Measurements from ENCODE around the gene NARF. TPM values are rescaled to one million over a fixed set of nuclear protein-coding genes. Genes with fewer than 3 reads are reported as not detected.
A peak's percentile ranks its signal among the peaks of the same experiment; 100 is the strongest.

The NARF gene
- total RNA-seq (103 and 104 TPM in 2 replicates), polyA plus RNA-seq (92.4 and 97.0 TPM in 2 replicates), polyA minus RNA-seq (52.8 and 64.3 TPM in 2 replicates)
- total RNA-seq (2013), result 38.1 TPM

DNA sequence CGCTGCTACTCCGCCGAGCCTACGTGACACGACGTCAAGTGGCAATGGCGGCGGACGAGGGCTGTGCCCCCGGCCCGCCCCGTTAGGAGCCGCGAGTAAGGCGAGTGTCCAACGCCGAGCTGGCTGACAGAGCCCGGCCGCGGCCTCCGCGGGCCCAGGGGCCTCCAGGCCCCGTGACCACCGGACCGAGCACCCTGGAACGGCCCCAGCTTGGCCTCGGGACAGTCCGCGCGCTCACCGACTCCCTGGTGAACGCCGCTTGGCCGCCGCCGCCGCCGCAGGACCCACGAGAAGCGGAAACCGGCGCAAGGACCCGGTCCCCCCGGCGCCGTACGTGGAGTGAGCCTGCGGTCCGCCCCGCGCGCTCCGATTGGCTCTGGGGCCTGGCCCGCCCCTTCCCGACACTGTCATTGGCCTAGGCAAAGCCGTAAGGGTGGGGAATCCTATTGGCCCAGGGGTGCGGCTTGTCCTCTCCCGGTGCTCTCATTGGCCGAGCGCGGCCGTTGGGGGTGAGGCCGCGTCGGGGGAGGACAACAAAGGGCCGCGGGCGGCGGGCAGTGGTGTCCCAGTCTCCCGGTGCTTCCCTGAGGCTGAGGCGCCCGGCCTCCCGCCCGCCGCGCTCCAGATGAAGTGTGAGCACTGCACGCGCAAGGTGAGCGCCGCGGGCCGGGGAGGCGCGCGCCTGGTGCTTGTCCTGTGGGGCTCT lies at the start of gene NARF:
TSS of gene NARF (plus strand) at position 563 of the 706 bp plus-strand sequence. CDS start at position 626, 63 bp downstream.
- peaks cover 0 to 4% (median 0%) of the 10 kb centered on the region in 3 donors for H3K9me3 ChIP-seq (ENCODE audit: control extremely low read depth in 1 of 3, control insufficient read depth in 2 of 3, insufficient read depth in 1 of 3, low read length in 2 of 3)
- peaks cover 4 to 27% of the 10 kb centered on the region in 2 experiments for H3K36me3 ChIP-seq (replicated peaks in 1 of 2; ENCODE audit: control extremely low read depth in 1 of 2, control insufficient read depth in 1 of 2, extremely low read depth in 1 of 2, insufficient read depth in 2 of 2, low read length in 1 of 2)
- H3K4me3 Mint-ChIP-seq, result peak within 1 kb of the TSS; percentile 81
- H3K4me2 ChIP-seq (replicated peaks; ENCODE audit: low read depth, low read length, poor library complexity, severe bottlenecking), result peak within 1 kb of the TSS; percentile 82
- H3K27ac ChIP-seq (ENCODE audit: low read length in 2 of 2), result peak within 1 kb of the TSS; percentile 91 to 99
- no peaks in the 10 kb centered on the region for H3K9me3 Mint-ChIP-seq (ENCODE audit: insufficient read depth)
- H3K4me3 ChIP-seq (ENCODE audit: control extremely low read depth in 1 of 5, extremely low read depth in 1 of 5, insufficient read depth in 1 of 5, low read depth in 2 of 5, low read length in 4 of 5), result peak within 1 kb of the TSS; percentile 53 to 82 (median 74)
- peaks cover 48% of the 10 kb centered on the region for H3K79me2 ChIP-seq (ENCODE audit: control insufficient read depth, insufficient read depth, low read length)
- peak; percentile 97 for DNase-seq
- ChIA-PET CTCF (interaction anchor here (1.0 to 2.1 kb wide), 2 partner anchors 9 to 51 kb away, joined by 3 to 8 read pairs; no protein-coding TSS in a partner anchor), POLR2A (interaction anchor here (1.7 to 2.9 kb wide), 2 partner anchors 9 to 61 kb away, joined by 5 to 24 read pairs; partner anchors contain the start of gene FOXK2)
- H2AFZ ChIP-seq (ENCODE audit: insufficient read depth, low read depth, low read length, poor library complexity, severe bottlenecking), result peak within 1 kb of the TSS; percentile 68
- peak within 1 kb of the TSS; percentile 97 for H3K9ac ChIP-seq (ENCODE audit: low read length)
- peaks cover 13 to 19% of the 10 kb centered on the region in 2 donors for H3K4me1 ChIP-seq (ENCODE audit: control insufficient read depth in 2 of 2, insufficient read depth in 2 of 2, low read length in 2 of 2)
- intact Hi-C loops (cut with micrococcal nuclease), result loop anchor here (1.0 to 5.0 kb wide), 8 partner anchors 8 to 294 kb away; partner anchors contain the start of genes CYBC1, FN3KRP, FOXK2 and HEXD
- H3K4me1 Mint-ChIP-seq, result peaks cover 19% of the 10 kb centered on the region
- ATAC-seq (ENCODE audit: low read depth), result peak; percentile 96
- no peaks in the 10 kb centered on the region for H3K27me3 Mint-ChIP-seq
- TF ChIP-seq, protein P1, sequence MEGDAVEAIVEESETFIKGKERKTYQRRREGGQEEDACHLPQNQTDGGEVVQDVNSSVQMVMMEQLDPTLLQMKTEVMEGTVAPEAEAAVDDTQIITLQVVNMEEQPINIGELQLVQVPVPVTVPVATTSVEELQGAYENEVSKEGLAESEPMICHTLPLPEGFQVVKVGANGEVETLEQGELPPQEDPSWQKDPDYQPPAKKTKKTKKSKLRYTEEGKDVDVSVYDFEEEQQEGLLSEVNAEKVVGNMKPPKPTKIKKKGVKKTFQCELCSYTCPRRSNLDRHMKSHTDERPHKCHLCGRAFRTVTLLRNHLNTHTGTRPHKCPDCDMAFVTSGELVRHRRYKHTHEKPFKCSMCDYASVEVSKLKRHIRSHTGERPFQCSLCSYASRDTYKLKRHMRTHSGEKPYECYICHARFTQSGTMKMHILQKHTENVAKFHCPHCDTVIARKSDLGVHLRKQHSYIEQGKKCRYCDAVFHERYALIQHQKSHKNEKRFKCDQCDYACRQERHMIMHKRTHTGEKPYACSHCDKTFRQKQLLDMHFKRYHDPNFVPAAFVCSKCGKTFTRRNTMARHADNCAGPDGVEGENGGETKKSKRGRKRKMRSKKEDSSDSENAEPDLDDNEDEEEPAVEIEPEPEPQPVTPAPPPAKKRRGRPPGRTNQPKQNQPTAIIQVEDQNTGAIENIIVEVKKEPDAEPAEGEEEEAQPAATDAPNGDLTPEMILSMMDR (IDR thresholded peaks at IDR 0.05), result no peak
- no peak for TF ChIP-seq EZH2 (IDR thresholded peaks at IDR 0.05; ENCODE audit: borderline replicate concordance, insufficient read depth, low read depth, low read length, poor library complexity, severe bottlenecking)
- no peaks in the 10 kb centered on the region for H3K27me3 ChIP-seq (replicated peaks in 1 of 4; ENCODE audit: control extremely low read depth in 1 of 4, control insufficient read depth in 3 of 4, insufficient read depth in 4 of 4, low read length in 3 of 4)
- peaks cover 23% of the 10 kb centered on the region for H4K20me1 ChIP-seq (ENCODE audit: control insufficient read depth, insufficient read depth, low read length, poor library complexity, severe bottlenecking)
- peak within 1 kb of the TSS; percentile 90 for H3K27ac Mint-ChIP-seq
- under 1% methylated on average over 85 of the region's 85 CpGs for WGBS (ENCODE audit: insufficient coverage)

DNA sequence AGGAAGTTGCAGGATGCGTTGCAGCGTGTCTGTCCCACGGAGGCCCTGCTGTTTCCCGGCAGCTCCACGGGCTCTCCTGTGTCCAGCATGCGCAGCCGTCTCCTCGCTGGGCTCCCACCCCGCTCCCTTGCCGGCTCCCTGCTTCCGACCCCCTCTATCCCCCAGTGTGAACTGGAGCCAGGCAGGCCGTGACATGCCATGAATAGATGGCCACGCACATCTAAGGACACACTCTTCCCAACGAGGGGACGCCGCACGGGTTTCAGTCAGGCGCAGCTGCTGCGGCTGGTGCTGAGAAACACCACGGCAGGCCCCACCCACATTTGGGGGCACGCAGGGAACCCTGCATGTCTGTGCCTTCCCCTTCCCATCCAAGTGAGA lies 49.6 kb upstream of the NARF start:
- ATAC-seq (ENCODE audit: low read depth), result no peak
- H3K27me3 ChIP-seq (replicated peaks in 1 of 4; ENCODE audit: control extremely low read depth in 1 of 4, control insufficient read depth in 3 of 4, insufficient read depth in 4 of 4, low read length in 3 of 4), result no peaks in the 10 kb centered on the region
- no peak overlapping the region for H3K9ac ChIP-seq (ENCODE audit: low read length)
- H3K9me3 Mint-ChIP-seq (ENCODE audit: insufficient read depth), result no peaks in the 10 kb centered on the region
- no peak for DNase-seq
- peaks cover 10% of the 10 kb centered on the region for H3K4me1 Mint-ChIP-seq
- H3K4me3 ChIP-seq (ENCODE audit: control extremely low read depth in 1 of 5, extremely low read depth in 1 of 5, insufficient read depth in 1 of 5, low read depth in 2 of 5, low read length in 4 of 5), result no peak overlapping the region
- ChIA-PET POLR2A (interaction anchor here (0.6 kb wide), 1 partner anchor 109 kb away, joined by 6 read pairs; no protein-coding TSS in a partner anchor), CTCF (no interaction called here)
- no peak overlapping the region for H3K4me3 Mint-ChIP-seq
- no peak overlapping the region for H2AFZ ChIP-seq (ENCODE audit: insufficient read depth, low read depth, low read length, poor library complexity, severe bottlenecking)
- no peak for TF ChIP-seq EZH2 (IDR thresholded peaks at IDR 0.05; ENCODE audit: borderline replicate concordance, insufficient read depth, low read depth, low read length, poor library complexity, severe bottlenecking)
- TF ChIP-seq, protein P1 (IDR thresholded peaks at IDR 0.05), result no peak
- H3K4me2 ChIP-seq (replicated peaks; ENCODE audit: low read depth, low read length, poor library complexity, severe bottlenecking), result no peak overlapping the region
- H3K36me3 ChIP-seq (replicated peaks in 1 of 2; ENCODE audit: control extremely low read depth in 1 of 2, control insufficient read depth in 1 of 2, extremely low read depth in 1 of 2, insufficient read depth in 2 of 2, low read length in 1 of 2), result peaks cover 0 to 19% of the 10 kb centered on the region in 2 experiments
- 98% methylated on average over 20 of the region's 21 CpGs for WGBS (ENCODE audit: insufficient coverage)
- intact Hi-C loops (cut with micrococcal nuclease), result no loop called here
- no peaks in the 10 kb centered on the region for H3K27me3 Mint-ChIP-seq
- H4K20me1 ChIP-seq (ENCODE audit: control insufficient read depth, insufficient read depth, low read length, poor library complexity, severe bottlenecking), result peaks cover 31% of the 10 kb centered on the region
- no peak overlapping the region for H3K27ac Mint-ChIP-seq
- peaks cover 31% of the 10 kb centered on the region for H3K79me2 ChIP-seq (ENCODE audit: control insufficient read depth, insufficient read depth, low read length)
- H3K4me1 ChIP-seq (ENCODE audit: control insufficient read depth in 2 of 2, insufficient read depth in 2 of 2, low read length in 2 of 2), result peaks cover 4 to 11% of the 10 kb centered on the region in 2 donors
- H3K9me3 ChIP-seq (ENCODE audit: control extremely low read depth in 1 of 3, control insufficient read depth in 2 of 3, insufficient read depth in 1 of 3, low read length in 2 of 3), result no peaks in the 10 kb centered on the region
- H3K27ac ChIP-seq (ENCODE audit: low read length in 2 of 2), result no peak overlapping the region
